ENCODE results near the gene COMP.

Gene COMP

DNA sequence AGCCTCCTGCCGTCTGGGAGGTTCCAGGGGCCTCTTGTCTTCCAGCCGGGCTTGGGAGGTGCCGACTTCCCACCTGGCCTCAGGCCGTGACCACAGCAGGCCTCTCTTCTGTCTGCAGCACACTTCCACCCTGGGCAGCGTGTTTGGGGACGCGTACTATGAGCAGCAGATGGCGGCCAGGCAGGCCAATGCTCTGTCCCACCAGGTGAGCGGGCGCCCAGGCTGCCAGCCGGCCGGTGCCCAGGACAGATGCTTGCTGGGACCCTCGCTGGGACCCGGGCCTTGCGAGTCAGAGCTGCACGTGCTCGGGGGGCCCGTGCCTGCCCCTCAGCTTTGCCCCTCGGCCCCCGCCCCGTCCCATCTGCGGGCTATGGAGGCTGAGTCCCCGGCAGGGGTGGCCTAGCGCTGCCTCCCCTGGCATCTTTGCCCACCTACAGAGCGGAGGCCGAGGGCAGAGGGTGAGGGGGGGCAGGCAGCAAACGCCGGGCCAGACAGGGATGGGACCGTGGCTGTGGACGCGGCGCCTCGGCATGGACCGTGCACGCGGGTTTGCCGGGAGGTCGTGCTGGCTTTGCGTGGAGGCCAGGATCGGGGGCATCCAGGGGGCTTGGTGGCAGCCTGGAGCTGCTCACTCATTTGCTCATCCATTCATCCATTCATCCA, 16.2 kb downstream of the COMP start:
- DNase-seq (ENCODE audit: low read depth), result no peak
- H3K4me3 ChIP-seq (ENCODE audit: control insufficient read depth, low read depth, low read length), result no peak overlapping the region
- no peak for TF ChIP-seq CTCF (IDR thresholded peaks at IDR 0.05; ENCODE audit: control insufficient read depth, insufficient read depth, low read depth, low read length, missing control alignments)

DNA sequence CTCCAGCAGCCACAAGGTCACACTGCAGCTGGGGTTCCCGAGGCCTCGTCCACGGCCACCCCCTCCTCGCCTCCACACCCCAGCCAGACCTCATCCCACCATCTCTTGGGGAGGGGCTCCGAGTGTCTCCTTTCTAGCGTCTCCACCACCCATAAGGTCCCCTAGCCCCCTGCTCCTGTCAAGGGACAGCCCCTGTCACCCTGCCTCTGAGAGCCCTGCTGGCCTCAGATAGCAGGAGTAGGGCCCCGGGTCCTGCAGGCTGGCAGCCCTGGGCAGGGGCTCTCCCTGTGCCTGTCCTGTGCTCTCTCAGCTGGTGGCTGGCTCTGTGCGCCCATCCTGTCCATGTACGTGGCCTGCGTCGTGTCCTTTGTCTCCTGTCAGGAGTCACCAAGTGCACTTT, 17.0 kb downstream of the COMP start:
- TF ChIP-seq CTCF (IDR thresholded peaks at IDR 0.05; ENCODE audit: control insufficient read depth, insufficient read depth, low read depth, low read length, missing control alignments), result no peak
- DNase-seq (ENCODE audit: low read depth), result no peak
- no peak overlapping the region for H3K4me3 ChIP-seq (ENCODE audit: control insufficient read depth, low read depth, low read length)

DNA sequence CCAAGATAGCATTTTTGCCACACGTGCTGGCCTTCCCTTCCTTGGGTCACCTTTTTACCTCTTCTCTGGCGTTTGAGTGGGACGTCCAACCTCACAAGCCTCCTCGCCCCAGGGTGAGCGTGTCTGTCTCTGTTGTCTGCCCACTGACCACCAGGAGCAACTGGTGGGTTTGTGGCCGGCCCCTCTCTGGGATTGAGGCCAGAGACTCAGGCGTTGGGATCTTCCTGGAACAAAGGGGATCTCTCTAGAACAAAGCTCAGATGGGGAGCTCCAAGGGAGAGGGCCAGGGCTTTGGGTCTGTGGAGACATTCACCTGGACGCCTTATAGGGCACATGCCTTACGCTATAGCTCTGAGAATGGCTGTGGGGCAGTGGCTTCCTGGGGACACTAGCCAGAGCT, 17.4 kb downstream of the COMP start:
- H3K4me3 ChIP-seq (ENCODE audit: control insufficient read depth, low read depth, low read length), result no peak overlapping the region
- no peak for DNase-seq (ENCODE audit: low read depth)
- no peak for TF ChIP-seq CTCF (IDR thresholded peaks at IDR 0.05; ENCODE audit: control insufficient read depth, insufficient read depth, low read depth, low read length, missing control alignments)

DNA sequence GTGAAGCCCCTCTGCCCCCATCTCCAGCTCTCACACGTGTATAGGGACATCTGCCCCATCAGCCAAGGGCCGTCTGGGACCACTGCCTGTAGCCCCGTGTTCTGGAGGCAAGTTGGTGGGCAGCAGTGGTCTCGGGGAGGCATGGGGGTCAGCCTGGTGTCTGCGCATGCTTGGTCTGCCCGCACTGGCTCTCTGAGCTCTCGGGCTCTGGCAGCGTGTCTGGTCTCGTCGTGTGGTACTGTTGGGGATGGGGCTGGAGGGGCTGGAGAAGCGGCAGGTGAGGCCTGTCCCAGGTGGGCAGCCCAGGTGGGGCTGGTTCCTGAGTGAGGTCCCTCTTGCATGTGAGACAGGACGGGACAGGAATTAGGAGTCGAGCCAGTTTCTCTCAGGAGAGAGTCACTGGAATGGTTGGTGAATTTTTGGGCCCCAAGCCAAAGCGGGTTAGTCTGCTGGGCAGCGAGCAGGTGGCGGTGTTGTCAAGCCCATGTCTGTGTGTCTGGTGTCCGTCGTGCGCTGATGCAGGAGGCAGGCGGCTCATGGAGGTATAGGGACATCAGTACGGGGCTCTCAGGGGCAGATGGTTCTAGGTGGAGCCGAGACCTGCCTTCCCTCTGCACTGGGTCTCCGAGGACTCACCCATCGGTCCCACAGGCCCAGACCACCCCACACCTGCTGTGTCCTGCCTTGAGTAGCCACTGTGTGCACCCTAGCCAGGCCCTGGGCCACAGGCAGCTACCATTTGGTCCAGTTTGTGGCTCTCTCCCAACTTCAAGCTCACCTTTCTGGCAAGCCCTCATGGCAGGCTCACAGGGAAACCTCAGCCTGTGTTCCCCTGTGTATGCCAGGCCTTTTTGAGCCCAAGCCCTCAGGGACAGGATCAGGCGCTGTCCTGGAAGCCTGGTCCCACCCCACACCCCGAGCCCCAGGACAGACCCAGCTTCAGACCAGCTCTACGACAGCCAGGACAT, 18.2 kb downstream of the COMP start:
- no peak overlapping the region for H3K4me3 ChIP-seq (ENCODE audit: control insufficient read depth, low read depth, low read length)
- TF ChIP-seq CTCF (IDR thresholded peaks at IDR 0.05; ENCODE audit: control insufficient read depth, insufficient read depth, low read depth, low read length, missing control alignments), result no peak
- DNase-seq (ENCODE audit: low read depth), result no peak

- peak; percentile 13 for TF ChIP-seq CTCF (IDR thresholded peaks at IDR 0.05; ENCODE audit: control insufficient read depth, insufficient read depth, low read depth, low read length, missing control alignments)
- no peak overlapping the region for H3K4me3 ChIP-seq (ENCODE audit: control insufficient read depth, low read depth, low read length)
- DNase-seq (ENCODE audit: low read depth), result no peak
These were observed 19.5 kb downstream of the COMP start for GRCh38 chr19:18771328-18772242.

- TF ChIP-seq CTCF (IDR thresholded peaks at IDR 0.05; ENCODE audit: control insufficient read depth, insufficient read depth, low read depth, low read length, missing control alignments), result no peak
- H3K4me3 ChIP-seq (ENCODE audit: control insufficient read depth, low read depth, low read length), result no peak overlapping the region
- DNase-seq (ENCODE audit: low read depth), result no peak
These were observed 20.3 kb downstream of the COMP start for GRCh38 chr19:18770663-18771327.

All from AG09309 (cell line).